Sigmoid colon (tissue), 7 donors: ENCODE results near the gene TUBB8. TPM values are rescaled to one million over a fixed set of nuclear protein-coding genes. Genes with fewer than 3 reads are reported as not detected.

Experiments used
- DNase-seq: peaks from one replicate; pipeline ENCODE4 v3.0.0-alpha.2; 2019
- H3K27ac ChIP-seq, 4 donors: fragments of 200-600 bp; sonication (generic); one replicate each; pipeline ENCODE4 v1.5.1; 2016 to 2019; ENCODE audit warnings: mild to moderate bottlenecking in 1 of 4
- H3K27me3 ChIP-seq, 3 donors: fragments of 200-600 bp; sonication (generic); one replicate each; pipeline ENCODE4 v1.5.1; 2019; ENCODE audit warnings: mild to moderate bottlenecking in 1 of 3
- H3K36me3 ChIP-seq, 4 donors: fragments of 200-600 bp; sonication (generic); one replicate each; pipeline ENCODE4 v1.5.1; 2016 to 2019
- H3K4me1 ChIP-seq, 4 donors: fragments of 200-600 bp; sonication (generic); one replicate each; pipeline ENCODE4 v1.5.1; 2017 to 2019
- H3K4me3 ChIP-seq, 4 donors: fragments of 200-600 bp; sonication (generic); one replicate each; pipeline ENCODE4 v1.5.1; 2017 to 2019; ENCODE audit warnings: mild to moderate bottlenecking in 2 of 4, moderate library complexity in 1 of 4
- H3K9me3 ChIP-seq, 4 donors: fragments of 200-600 bp in 3 of 4; sonication (generic) in 3 of 4; one replicate each; pipeline versions ENCODE4 v1.5.1 to v1.6.1; 2013 to 2019
- EP300 ChIP-seq, 4 donors: sonication (generic); formaldehyde crosslinking; IDR thresholded peaks; one replicate each; pipeline ENCODE4 v1.6.1; 2017; ENCODE audit warnings: antibody characterized with exemption in 4 of 4
- POLR2A ChIP-seq, 2 donors: fragments of 450-650 bp; IDR thresholded peaks; one replicate each; pipeline ENCODE4 v1.6.1; 2016; ENCODE audit warnings: antibody characterized with exemption in 2 of 2, mild to moderate bottlenecking in 2 of 2, moderate library complexity in 2 of 2
- POLR2AphosphoS5 ChIP-seq, 4 donors: sonication (generic); formaldehyde crosslinking; IDR thresholded peaks; one replicate each; pipeline ENCODE4 v1.6.1; 2017; ENCODE audit warnings: antibody characterized with exemption in 4 of 4
- WGBS, 2 donors: extraction: QIAGEN DNeasy Blood & Tissue Kit; methylation state at CpG; one replicate each; pipeline ENCODE4 v1.1.7; 2013; 5-methylcytosine and 5-hydroxymethylcytosine counted together
- intact Hi-C: fragments of 100-400 bp; cut with DNase I; formaldehyde crosslinking; loops from one replicate; pipeline ENCODE4 v1.15.1; 2023
- polyA plus RNA-seq, 3 donors: library from polyadenylated mRNA; stranded (reverse); fragments of 200-250 nt; gene quantifications; one replicate each; pipeline ENCODE4 v1.2.3, GENCODE V29; 2013
- total RNA-seq, 4 donors: library from RNA; depleted of rRNA; stranded (reverse); fragments of >200 nt; gene quantifications; one replicate each; pipeline ENCODE4 v1.1.0, GENCODE V29; 2016
- TF ChIP-seq, protein P1 (sequence below), 4 experiments: fragments of 450-650 bp in 3 of 4; fragments of 200-600 bp in 1 of 4; IDR thresholded peaks; one replicate each; pipeline ENCODE4 v1.5.1; 2016 to 2019; ENCODE audit warnings: antibody characterized with exemption in 4 of 4, mild to moderate bottlenecking in 3 of 4, moderate library complexity in 2 of 4
- donor health status: healthy with polysubstance abuse.
- donor health status: Bipolar disorder and iron deficiency.
- donor health status: healthy.

Gene TUBB8
- total and polyA plus RNA-seq, 7 donors = 0.55 to 0.66 TPM; not detected in 5

DNA sequence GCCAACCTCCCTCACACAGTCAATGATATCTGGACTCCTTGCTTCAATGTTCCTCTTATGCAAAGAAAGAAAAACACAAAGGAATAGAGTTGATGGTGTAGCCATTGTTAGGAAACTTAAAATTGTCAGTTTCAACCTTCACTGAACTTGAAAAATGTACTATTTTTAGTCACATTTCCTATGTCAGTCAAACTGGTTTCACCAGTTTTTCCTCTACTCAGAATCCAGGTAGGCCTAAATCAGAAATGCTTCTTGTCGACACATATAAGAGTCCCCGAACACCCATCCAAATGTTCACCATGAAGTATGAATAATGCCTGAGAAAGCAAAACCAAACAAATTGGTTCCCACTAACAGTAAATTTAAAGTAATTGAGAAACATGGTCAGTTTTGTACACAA is 43.8 kb upstream of the TUBB8 start:
- Histone ChIP-seq H3K27ac (no peak overlapping the region), H3K4me3 (no peak overlapping the region), H3K9me3 (peaks cover 0 to 14% (median 3%) of the 10 kb centered on the region in 4 donors), H3K27me3 (peaks cover 0 to 3% (median 0%) of the 10 kb centered on the region in 3 donors), H3K4me1 (no peaks in the 10 kb centered on the region), H3K36me3 (no peaks in the 10 kb centered on the region)
- intact Hi-C loops = no loop called here
- 59 to 87% methylated on average over 2 of the region's 2 CpGs for WGBS, 2 donors
- DNase-seq = no peak
- TF ChIP-seq, protein P1, sequence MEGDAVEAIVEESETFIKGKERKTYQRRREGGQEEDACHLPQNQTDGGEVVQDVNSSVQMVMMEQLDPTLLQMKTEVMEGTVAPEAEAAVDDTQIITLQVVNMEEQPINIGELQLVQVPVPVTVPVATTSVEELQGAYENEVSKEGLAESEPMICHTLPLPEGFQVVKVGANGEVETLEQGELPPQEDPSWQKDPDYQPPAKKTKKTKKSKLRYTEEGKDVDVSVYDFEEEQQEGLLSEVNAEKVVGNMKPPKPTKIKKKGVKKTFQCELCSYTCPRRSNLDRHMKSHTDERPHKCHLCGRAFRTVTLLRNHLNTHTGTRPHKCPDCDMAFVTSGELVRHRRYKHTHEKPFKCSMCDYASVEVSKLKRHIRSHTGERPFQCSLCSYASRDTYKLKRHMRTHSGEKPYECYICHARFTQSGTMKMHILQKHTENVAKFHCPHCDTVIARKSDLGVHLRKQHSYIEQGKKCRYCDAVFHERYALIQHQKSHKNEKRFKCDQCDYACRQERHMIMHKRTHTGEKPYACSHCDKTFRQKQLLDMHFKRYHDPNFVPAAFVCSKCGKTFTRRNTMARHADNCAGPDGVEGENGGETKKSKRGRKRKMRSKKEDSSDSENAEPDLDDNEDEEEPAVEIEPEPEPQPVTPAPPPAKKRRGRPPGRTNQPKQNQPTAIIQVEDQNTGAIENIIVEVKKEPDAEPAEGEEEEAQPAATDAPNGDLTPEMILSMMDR (IDR thresholded peaks at IDR 0.05) = no peak
- no peak for TF ChIP-seq POLR2AphosphoS5 (IDR thresholded peaks at IDR 0.05)
- TF ChIP-seq EP300 (IDR thresholded peaks at IDR 0.05) = no peak
- TF ChIP-seq POLR2A (IDR thresholded peaks at IDR 0.05) = no peak

DNA sequence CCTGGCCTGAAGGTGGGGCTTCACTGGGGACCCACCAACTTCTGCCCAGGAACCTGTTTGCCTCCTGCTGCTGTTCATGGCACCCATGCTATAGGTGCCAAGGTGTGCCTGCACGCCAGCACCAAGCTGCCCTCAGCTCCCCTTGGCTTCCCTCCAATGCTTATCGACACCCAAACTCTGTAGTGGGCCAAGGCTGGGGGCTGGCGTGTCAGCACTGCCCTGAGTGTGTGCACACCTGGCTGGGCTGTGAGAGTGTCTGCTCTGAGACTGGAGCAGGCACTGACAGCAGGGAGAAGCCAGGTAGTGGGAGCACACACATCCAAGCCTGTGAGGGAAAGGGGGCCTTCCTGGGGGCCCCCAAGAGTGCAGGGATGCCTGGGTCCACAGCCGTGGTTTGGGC is 43.1 kb upstream of the TUBB8 start:
- Histone ChIP-seq H3K4me3 (no peak overlapping the region), H3K27me3 (peaks cover 0 to 3% (median 0%) of the 10 kb centered on the region in 3 donors), H3K9me3 (peaks cover 0 to 14% (median 3%) of the 10 kb centered on the region in 4 donors), H3K4me1 (no peaks in the 10 kb centered on the region), H3K36me3 (no peaks in the 10 kb centered on the region), H3K27ac (no peak overlapping the region)
- WGBS, 2 donors = 81 to 84% methylated on average over 4 of the region's 4 CpGs
- intact Hi-C loops = no loop called here
- DNase-seq = no peak
- TF ChIP-seq POLR2A (IDR thresholded peaks at IDR 0.05) (no peak), POLR2AphosphoS5 (IDR thresholded peaks at IDR 0.05) (no peak), EP300 (IDR thresholded peaks at IDR 0.05) (no peak)
- TF ChIP-seq, protein P1 (IDR thresholded peaks at IDR 0.05) = no peak

DNA sequence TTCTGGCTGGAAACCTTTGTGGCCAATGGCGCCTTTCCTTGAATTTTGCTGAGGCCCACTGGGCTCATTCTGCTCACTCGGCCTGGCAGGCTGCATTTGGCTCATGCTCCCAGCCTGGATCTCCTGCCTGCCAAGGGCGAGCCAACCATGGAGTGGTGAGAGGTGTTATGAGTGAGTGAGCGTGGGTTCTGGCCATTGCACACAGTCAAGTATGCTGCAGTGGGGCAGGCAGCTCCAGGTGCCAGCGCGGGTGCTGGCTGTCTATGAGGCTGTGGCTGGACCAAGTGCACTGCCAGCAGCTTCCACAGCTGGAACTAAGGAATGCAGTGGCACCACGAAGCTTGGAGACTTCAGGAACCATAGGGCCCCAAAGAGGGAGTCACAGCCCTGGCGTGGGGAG is 42.2 kb upstream of the TUBB8 start:
- Histone ChIP-seq H3K4me1 (no peaks in the 10 kb centered on the region), H3K9me3 (peaks cover 0 to 10% (median 3%) of the 10 kb centered on the region in 4 donors), H3K36me3 (no peaks in the 10 kb centered on the region), H3K27ac (no peak overlapping the region), H3K27me3 (peaks cover 0 to 3% (median 0%) of the 10 kb centered on the region in 3 donors), H3K4me3 (no peak overlapping the region)
- intact Hi-C loops = no loop called here
- no peak for TF ChIP-seq POLR2AphosphoS5 (IDR thresholded peaks at IDR 0.05)
- no peak for TF ChIP-seq POLR2A (IDR thresholded peaks at IDR 0.05)
- TF ChIP-seq, protein P1 (IDR thresholded peaks at IDR 0.05) = no peak
- no peak for TF ChIP-seq EP300 (IDR thresholded peaks at IDR 0.05)
- no peak for DNase-seq
- WGBS, 2 donors = 88 to 91% methylated on average over 8 of the region's 8 CpGs

DNA sequence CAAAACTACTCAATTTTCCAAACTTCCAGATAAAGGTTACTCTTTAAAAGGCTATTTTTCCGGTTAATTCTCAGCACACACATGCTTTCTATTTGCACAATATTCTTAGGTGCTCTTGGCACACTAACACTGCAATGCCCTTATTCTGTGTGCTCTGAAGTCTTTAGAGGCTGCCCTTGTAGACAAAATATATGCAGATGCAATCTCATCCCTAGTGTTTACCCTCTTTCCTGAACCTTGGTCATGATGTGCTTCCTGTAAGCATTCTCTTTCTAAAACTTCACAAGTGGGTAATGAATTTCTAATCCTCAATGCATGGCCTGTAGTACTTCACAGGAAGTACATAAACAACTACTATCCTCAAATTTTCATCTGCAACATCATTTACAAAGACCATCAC is 41.1 kb upstream of the TUBB8 start:
- peaks cover 0 to 3% (median 0%) of the 10 kb centered on the region in 3 donors for H3K27me3 ChIP-seq
- no peaks in the 10 kb centered on the region for H3K36me3 ChIP-seq
- intact Hi-C loops = no loop called here
- H3K4me3 ChIP-seq = no peak overlapping the region
- H3K27ac ChIP-seq = no peak overlapping the region
- no peak for DNase-seq
- no peak for TF ChIP-seq POLR2AphosphoS5 (IDR thresholded peaks at IDR 0.05)
- TF ChIP-seq, protein P1 (IDR thresholded peaks at IDR 0.05) = no peak
- TF ChIP-seq POLR2A (IDR thresholded peaks at IDR 0.05) = no peak
- no peak for TF ChIP-seq EP300 (IDR thresholded peaks at IDR 0.05)
- no peaks in the 10 kb centered on the region for H3K4me1 ChIP-seq
- WGBS, 2 donors = 74 to 89% methylated on average over 1 of the region's 1 CpG
- H3K9me3 ChIP-seq = peaks cover 0 to 4% (median 1%) of the 10 kb centered on the region in 4 donors

DNA sequence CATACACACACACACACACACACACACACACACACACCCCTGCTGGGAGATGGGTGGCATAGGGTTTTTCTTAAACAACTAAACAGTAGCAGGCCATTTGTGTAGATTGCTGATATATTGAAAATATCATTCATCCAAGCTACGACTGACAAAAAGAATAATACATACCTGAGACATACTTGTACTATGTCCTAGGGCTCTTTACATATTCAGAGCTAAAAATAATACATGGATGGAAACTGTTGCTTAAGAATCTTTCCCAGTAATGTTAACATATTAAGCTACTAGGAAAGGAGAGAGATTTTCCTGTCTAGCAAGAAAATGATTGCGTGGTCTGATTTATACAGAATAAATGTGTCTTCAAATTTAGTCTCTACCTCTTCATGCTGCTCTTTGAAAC is 40.2 kb upstream of the TUBB8 start:
- Histone ChIP-seq H3K27me3 (peaks cover 0 to 3% (median 0%) of the 10 kb centered on the region in 3 donors), H3K9me3 (no peaks in the 10 kb centered on the region), H3K27ac (no peak overlapping the region), H3K4me1 (no peaks in the 10 kb centered on the region), H3K4me3 (no peak overlapping the region), H3K36me3 (no peaks in the 10 kb centered on the region)
- intact Hi-C loops = no loop called here
- no peak for DNase-seq
- WGBS, 2 donors = 88 to 89% methylated on average over 2 of the region's 2 CpGs
- TF ChIP-seq POLR2AphosphoS5 (IDR thresholded peaks at IDR 0.05) = no peak
- no peak for TF ChIP-seq EP300 (IDR thresholded peaks at IDR 0.05)
- TF ChIP-seq POLR2A (IDR thresholded peaks at IDR 0.05) = no peak
- TF ChIP-seq, protein P1 (IDR thresholded peaks at IDR 0.05) = no peak
